K562 (cell line): ENCODE measurements around the gene RNU6-9. TPM values are rescaled to one million over a fixed set of nuclear protein-coding genes. Genes with fewer than 3 reads are reported as not detected.
A peak's percentile ranks its signal among the peaks of the same experiment; 100 is the strongest.

Source experiments
- ESRRB ChIP-seq: fragments of 250-450 bp; sonication (Bioruptor Pico); IDR thresholded peaks from 2 replicates; pipeline ENCODE4 v1.5.0; 2020; ENCODE audit warnings: mild to moderate bottlenecking, moderate library complexity, borderline replicate concordance
- FOXP1 ChIP-seq: sonication (generic); formaldehyde crosslinking; IDR thresholded peaks from 2 replicates; pipeline ENCODE4 v1.8.0; 2022; ENCODE audit warnings: mild to moderate bottlenecking, missing genetic modification reagents
- GTF2A2 ChIP-seq: IDR thresholded peaks from 2 replicates; pipeline ENCODE4 v1.6.1; 2016; ENCODE audit warnings: mild to moderate bottlenecking, missing genetic modification characterization, missing compliant biosample characterization
- HOXB6 ChIP-seq: fragments of 250-450 bp; sonication (Bioruptor Pico); IDR thresholded peaks from 2 replicates; pipeline ENCODE4 v1.5.1; 2022; ENCODE audit warnings: mild to moderate bottlenecking, borderline replicate concordance
- MYC ChIP-seq, 2 experiments: fragments of 250-450 bp in 1 of 2; sonication (Bioruptor Pico) in 1 of 2; IDR thresholded peaks; 2 replicates each; pipeline versions ENCODE4 v1.5.1 to v1.6.1; 2012 to 2021; ENCODE audit warnings: low read depth in 2 of 2, borderline replicate concordance in 1 of 2, improper control_type of control experiment in 1 of 2, low read length in 1 of 2, mild to moderate bottlenecking in 1 of 2, moderate library complexity in 1 of 2
- NCOA1 ChIP-seq: fragments of 450-650 bp; IDR thresholded peaks from 2 replicates; pipeline ENCODE4 v1.6.1; 2016; ENCODE audit warnings: low read depth
- NCOA4 ChIP-seq: fragments of 450-650 bp; IDR thresholded peaks from 2 replicates; pipeline ENCODE4 v1.6.1; 2018; ENCODE audit warnings: mild to moderate bottlenecking; ENCODE audit not compliant: partially characterized antibody
- PCBP1 ChIP-seq: fragments of 200-400 bp; formaldehyde crosslinking; IDR thresholded peaks from 2 replicates; pipeline ENCODE4 v1.6.1; 2018; ENCODE audit warnings: mild to moderate bottlenecking, low read depth, low read length; ENCODE audit not compliant: poor library complexity, severe bottlenecking
- PHB2 ChIP-seq: fragments of 450-650 bp; IDR thresholded peaks from 2 replicates; pipeline ENCODE4 v1.6.1; 2017; ENCODE audit warnings: low read depth
- PKNOX1 ChIP-seq: fragments of 450-650 bp; IDR thresholded peaks from 2 replicates; pipeline ENCODE4 v1.6.1; 2016
- RBM14 ChIP-seq: fragments of 200-400 bp; formaldehyde crosslinking; IDR thresholded peaks from 2 replicates; pipeline ENCODE4 v1.6.1; 2018; ENCODE audit warnings: low read depth, mild to moderate bottlenecking, low read length, moderate library complexity, borderline replicate concordance; ENCODE audit not compliant: insufficient read depth
- SMAD4 ChIP-seq: fragments of 250-450 bp; sonication (Bioruptor Pico); conservative IDR thresholded peaks from 2 replicates; pipeline ENCODE4 v1.8.0; 2021; ENCODE audit warnings: inconsistent platforms, mild to moderate bottlenecking, moderate library complexity
- SRSF7 ChIP-seq: fragments of 200-400 bp; formaldehyde crosslinking; optimal IDR thresholded peaks from 2 replicates; pipeline ENCODE3; 2017; ENCODE audit warnings: mild to moderate bottlenecking, low read depth, low read length
- SRSF9 ChIP-seq: fragments of 200-400 bp; formaldehyde crosslinking; IDR thresholded peaks from 2 replicates; pipeline ENCODE4 v1.6.1; 2017; ENCODE audit warnings: low read depth, low read length, borderline replicate concordance
- TBP ChIP-seq: optimal IDR thresholded peaks from 2 replicates; pipeline ENCODE3; 2011; ENCODE audit warnings: low read depth, low read length, improper control_type of control experiment
- THRAP3 ChIP-seq: fragments of 450-650 bp; IDR thresholded peaks from 2 replicates; pipeline ENCODE4 v1.6.1; 2016; ENCODE audit warnings: mild to moderate bottlenecking, inconsistent platforms, borderline replicate concordance
- ZFP36 ChIP-seq: fragments of 150-350 bp; IDR thresholded peaks from 2 replicates; pipeline ENCODE4 v1.6.1; 2018; ENCODE audit warnings: low read length, low read depth; ENCODE audit not compliant: partially characterized antibody
- ZNF24 ChIP-seq: fragments of 450-650 bp; IDR thresholded peaks from 2 replicates; pipeline ENCODE4 v1.6.1; 2016
- ZNF263 ChIP-seq: sonication (generic); formaldehyde crosslinking; IDR thresholded peaks from 2 replicates; pipeline ENCODE4 v1.8.0; 2022; ENCODE audit warnings: mild to moderate bottlenecking, missing genetic modification reagents, borderline replicate concordance
- ZNF274 ChIP-seq: IDR thresholded peaks from 2 replicates; pipeline ENCODE4 v1.6.1; 2011; ENCODE audit warnings: low read depth, mild to moderate bottlenecking, low read length, moderate library complexity, borderline replicate concordance
- ZNF277 ChIP-seq: fragments of 250-450 bp; sonication (Bioruptor Pico); IDR thresholded peaks from 2 replicates; pipeline ENCODE4 v1.8.0; 2022; ENCODE audit warnings: inconsistent platforms, mild to moderate bottlenecking, moderate library complexity, borderline replicate concordance
- ZNF398 ChIP-seq: fragments of 250-450 bp; sonication (Bioruptor Pico); IDR thresholded peaks from 2 replicates; pipeline ENCODE4 v1.8.0; 2021; ENCODE audit warnings: moderate library complexity, mild to moderate bottlenecking, inconsistent platforms
- ZNF512 ChIP-seq: IDR thresholded peaks from 2 replicates; pipeline ENCODE4 v1.6.1; 2016; ENCODE audit warnings: missing genetic modification characterization, missing compliant biosample characterization
- ZSCAN32 ChIP-seq: fragments of 450-650 bp; formaldehyde crosslinking; IDR thresholded peaks from 2 replicates; pipeline ENCODE4 v1.4.0; 2020; ENCODE audit warnings: mild to moderate bottlenecking, moderate library complexity
- polyA plus RNA-seq, 8 experiments: library from polyadenylated mRNA; depleted of rRNA in 4 of 8; stranded (reverse) in 5 of 8; unstranded in 3 of 8; fragments of >200 nt; fragmentation: Nextera tagmentation in 2 of 8; fragmentation: Illumina TruSeq in 1 of 8; extraction: Ambion mirVana in 2 of 8; extraction: Trizol in 1 of 8; gene quantifications; 2 replicates each; pipeline versions ENCODE4 v1.2.1 to v1.2.3, GENCODE V29; 2011 to 2014; ENCODE audit warnings: inconsistent platforms in 1 of 8, missing spikeins in 1 of 8
- total RNA-seq, 7 experiments: library from RNA; depleted of rRNA in 6 of 7; stranded (reverse); fragments of >200 nt in 6 of 7; fragmentation: Illumina TruSeq in 2 of 7; extraction: Trizol in 2 of 7; gene quantifications; 2 replicates each; pipeline versions ENCODE4 v1.2.1 to v1.2.3, GENCODE V29; 2011 to 2021; ENCODE audit warnings: low replicate concordance in 1 of 7

Gene RNU6-9
- total and polyA plus RNA-seq, 9 of the 15 experiments (the other 6 are each of a cell fraction or from before 2014, with no cell fraction given) = not detected

GRCh38 chr19:925087-925525 is 31.8 kb downstream of the RNU6-9 start (continued):
- TF ChIP-seq HOXB6 (CRISPR knock-in tag) (no peak), SRSF9 (no peak), SRSF7 (no peak), ZNF277 (CRISPR knock-in tag) (no peak), GTF2A2 (tag) (no peak), ZFP36 (peak; percentile 19), THRAP3 (no peak), ZNF274 (no peak), PKNOX1 (no peak), NCOA4 (no peak), ESRRB (CRISPR knock-in tag) (no peak), FOXP1 (CRISPR knock-in tag) (peak; percentile 71), PCBP1 (peak; percentile 67), RBM14 (no peak), ZNF24 (no peak), MYC (IDR thresholded peaks at IDR 0.05; ENCODE audit: low read depth, low read length) (peak; percentile 72), MYC (CRISPR knock-in tag; IDR thresholded peaks at IDR 0.05; ENCODE audit: borderline replicate concordance, low read depth) (peak; percentile 80; the same call in 1 of the 2 replicates), ZNF263 (CRISPR knock-in tag) (peak; percentile 81; the same call in 1 of the 2 replicates), SMAD4 (CRISPR knock-in tag) (peak; percentile 73), TBP (no peak), NCOA1 (0 out of 2 replicates have a peak, but pooled peaks have one; percentile 52), ZSCAN32 (CRISPR knock-in tag) (no peak), ZNF512 (tag) (no peak), ZNF398 (no peak), PHB2 (no peak)
